ENCODE data around the gene INPP5E. TPM values are rescaled to one million over a fixed set of nuclear protein-coding genes. Genes with fewer than 3 reads are reported as not detected.

Gene INPP5E
- total and polyA plus RNA-seq, 10 of the 15 experiments (the other 5 are each of a cell fraction or from before 2014, with no cell fraction given): 0.24 to 16.0 (median 5.3) TPM

DNA sequence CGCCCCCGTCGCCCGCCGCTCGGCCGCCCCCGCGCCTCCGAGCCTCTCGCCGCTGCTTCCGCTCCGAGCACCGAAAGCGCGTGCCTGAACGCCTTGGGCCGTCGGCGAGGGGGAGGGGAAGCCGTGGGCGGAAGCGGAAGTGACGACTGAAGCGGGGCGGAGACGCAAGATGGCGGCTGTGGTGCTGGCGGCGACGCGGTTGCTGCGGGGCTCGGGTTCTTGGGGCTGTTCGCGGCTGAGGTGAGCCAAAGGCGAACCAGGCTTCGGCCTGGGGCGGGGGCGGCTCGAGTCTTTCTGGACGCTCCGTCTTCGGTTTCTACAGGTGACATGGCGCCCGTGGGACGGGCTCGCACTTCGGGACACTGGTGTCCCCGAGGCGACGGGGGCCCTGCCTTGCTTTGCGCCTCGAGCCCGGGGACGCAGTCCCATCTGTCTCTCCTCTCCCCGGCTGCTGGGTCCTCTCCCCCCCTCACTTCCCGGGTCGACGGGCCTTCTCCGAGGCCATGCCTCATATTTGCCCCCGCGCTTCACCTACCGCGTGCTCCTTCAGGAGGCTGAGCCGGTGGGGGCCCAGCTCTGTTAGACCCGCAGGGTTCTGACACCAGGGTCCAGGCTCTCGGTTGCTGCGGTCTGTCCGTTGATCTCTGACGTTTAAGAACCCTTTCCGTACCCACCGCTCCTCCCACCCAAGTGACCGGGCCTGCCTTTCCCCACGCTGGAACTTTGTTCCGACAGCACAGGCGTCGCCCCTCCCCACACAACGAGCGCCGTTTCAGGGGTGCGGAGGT lies 29.0 kb downstream of the INPP5E start, which contains the start of the genes ENTR1 and PMPCA (continued):
- TF ChIP-seq KLF5 (IDR thresholded peaks at IDR 0.05; ENCODE audit: partially characterized antibody) (no peak), CREB1 (IDR thresholded peaks at IDR 0.05; ENCODE audit: low read depth) (peak; percentile 95), ZNF24 (IDR thresholded peaks at IDR 0.05) (no peak), MEF2B (IDR thresholded peaks at IDR 0.05; ENCODE audit: partially characterized antibody, poor library complexity, severe bottlenecking) (no peak), SUZ12 (IDR thresholded peaks at IDR 0.05; ENCODE audit: unreplicated experiment) (no peak), SREBF1 (IDR thresholded peaks at IDR 0.05; ENCODE audit: low read length) (no peak), TCF7 (IDR thresholded peaks at IDR 0.05; ENCODE audit: borderline replicate concordance) (no peak), TBL1XR1 (IDR thresholded peaks at IDR 0.05; ENCODE audit: low read depth, low read length) (peak; percentile 57; the same call in 1 of the 2 replicates), EED (IDR thresholded peaks at IDR 0.05; ENCODE audit: low read depth) (no peak), CHD4 (IDR thresholded peaks at IDR 0.05) (no peak), NFYA (IDR thresholded peaks at IDR 0.05; ENCODE audit: borderline replicate concordance, low read depth, low read length) (no peak)
- TF ChIP-seq, protein P1, sequence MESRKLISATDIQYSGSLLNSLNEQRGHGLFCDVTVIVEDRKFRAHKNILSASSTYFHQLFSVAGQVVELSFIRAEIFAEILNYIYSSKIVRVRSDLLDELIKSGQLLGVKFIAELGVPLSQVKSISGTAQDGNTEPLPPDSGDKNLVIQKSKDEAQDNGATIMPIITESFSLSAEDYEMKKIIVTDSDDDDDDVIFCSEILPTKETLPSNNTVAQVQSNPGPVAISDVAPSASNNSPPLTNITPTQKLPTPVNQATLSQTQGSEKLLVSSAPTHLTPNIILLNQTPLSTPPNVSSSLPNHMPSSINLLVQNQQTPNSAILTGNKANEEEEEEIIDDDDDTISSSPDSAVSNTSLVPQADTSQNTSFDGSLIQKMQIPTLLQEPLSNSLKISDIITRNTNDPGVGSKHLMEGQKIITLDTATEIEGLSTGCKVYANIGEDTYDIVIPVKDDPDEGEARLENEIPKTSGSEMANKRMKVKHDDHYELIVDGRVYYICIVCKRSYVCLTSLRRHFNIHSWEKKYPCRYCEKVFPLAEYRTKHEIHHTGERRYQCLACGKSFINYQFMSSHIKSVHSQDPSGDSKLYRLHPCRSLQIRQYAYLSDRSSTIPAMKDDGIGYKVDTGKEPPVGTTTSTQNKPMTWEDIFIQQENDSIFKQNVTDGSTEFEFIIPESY (IDR thresholded peaks at IDR 0.05): no peak
- TF ChIP-seq, protein P2, sequence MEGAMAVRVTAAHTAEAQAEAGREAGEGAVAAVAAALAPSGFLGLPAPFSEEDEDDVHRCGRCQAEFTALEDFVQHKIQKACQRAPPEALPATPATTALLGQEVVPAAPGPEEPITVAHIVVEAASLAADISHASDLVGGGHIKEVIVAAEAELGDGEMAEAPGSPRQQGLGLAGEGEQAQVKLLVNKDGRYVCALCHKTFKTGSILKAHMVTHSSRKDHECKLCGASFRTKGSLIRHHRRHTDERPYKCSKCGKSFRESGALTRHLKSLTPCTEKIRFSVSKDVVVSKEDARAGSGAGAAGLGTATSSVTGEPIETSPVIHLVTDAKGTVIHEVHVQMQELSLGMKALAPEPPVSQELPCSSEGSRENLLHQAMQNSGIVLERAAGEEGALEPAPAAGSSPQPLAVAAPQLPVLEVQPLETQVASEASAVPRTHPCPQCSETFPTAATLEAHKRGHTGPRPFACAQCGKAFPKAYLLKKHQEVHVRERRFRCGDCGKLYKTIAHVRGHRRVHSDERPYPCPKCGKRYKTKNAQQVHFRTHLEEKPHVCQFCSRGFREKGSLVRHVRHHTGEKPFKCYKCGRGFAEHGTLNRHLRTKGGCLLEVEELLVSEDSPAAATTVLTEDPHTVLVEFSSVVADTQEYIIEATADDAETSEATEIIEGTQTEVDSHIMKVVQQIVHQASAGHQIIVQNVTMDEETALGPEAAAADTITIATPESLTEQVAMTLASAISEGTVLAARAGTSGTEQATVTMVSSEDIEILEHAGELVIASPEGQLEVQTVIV (IDR thresholded peaks at IDR 0.05; ENCODE audit: borderline replicate concordance, partially characterized antibody): peak; percentile 23
- TF ChIP-seq, protein P3, sequence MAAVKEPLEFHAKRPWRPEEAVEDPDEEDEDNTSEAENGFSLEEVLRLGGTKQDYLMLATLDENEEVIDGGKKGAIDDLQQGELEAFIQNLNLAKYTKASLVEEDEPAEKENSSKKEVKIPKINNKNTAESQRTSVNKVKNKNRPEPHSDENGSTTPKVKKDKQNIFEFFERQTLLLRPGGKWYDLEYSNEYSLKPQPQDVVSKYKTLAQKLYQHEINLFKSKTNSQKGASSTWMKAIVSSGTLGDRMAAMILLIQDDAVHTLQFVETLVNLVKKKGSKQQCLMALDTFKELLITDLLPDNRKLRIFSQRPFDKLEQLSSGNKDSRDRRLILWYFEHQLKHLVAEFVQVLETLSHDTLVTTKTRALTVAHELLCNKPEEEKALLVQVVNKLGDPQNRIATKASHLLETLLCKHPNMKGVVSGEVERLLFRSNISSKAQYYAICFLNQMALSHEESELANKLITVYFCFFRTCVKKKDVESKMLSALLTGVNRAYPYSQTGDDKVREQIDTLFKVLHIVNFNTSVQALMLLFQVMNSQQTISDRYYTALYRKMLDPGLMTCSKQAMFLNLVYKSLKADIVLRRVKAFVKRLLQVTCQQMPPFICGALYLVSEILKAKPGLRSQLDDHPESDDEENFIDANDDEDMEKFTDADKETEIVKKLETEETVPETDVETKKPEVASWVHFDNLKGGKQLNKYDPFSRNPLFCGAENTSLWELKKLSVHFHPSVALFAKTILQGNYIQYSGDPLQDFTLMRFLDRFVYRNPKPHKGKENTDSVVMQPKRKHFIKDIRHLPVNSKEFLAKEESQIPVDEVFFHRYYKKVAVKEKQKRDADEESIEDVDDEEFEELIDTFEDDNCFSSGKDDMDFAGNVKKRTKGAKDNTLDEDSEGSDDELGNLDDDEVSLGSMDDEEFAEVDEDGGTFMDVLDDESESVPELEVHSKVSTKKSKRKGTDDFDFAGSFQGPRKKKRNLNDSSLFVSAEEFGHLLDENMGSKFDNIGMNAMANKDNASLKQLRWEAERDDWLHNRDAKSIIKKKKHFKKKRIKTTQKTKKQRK (IDR thresholded peaks at IDR 0.05; ENCODE audit: low read depth, low read length): no peak; the same call in 1 of the 2 replicates
- TF ChIP-seq, protein P4, sequence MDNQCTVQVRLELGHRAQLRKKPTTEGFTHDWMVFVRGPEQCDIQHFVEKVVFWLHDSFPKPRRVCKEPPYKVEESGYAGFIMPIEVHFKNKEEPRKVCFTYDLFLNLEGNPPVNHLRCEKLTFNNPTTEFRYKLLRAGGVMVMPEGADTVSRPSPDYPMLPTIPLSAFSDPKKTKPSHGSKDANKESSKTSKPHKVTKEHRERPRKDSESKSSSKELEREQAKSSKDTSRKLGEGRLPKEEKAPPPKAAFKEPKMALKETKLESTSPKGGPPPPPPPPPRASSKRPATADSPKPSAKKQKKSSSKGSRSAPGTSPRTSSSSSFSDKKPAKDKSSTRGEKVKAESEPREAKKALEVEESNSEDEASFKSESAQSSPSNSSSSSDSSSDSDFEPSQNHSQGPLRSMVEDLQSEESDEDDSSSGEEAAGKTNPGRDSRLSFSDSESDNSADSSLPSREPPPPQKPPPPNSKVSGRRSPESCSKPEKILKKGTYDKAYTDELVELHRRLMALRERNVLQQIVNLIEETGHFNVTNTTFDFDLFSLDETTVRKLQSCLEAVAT (IDR thresholded peaks at IDR 0.05): no peak
- TF ChIP-seq, protein P5, sequence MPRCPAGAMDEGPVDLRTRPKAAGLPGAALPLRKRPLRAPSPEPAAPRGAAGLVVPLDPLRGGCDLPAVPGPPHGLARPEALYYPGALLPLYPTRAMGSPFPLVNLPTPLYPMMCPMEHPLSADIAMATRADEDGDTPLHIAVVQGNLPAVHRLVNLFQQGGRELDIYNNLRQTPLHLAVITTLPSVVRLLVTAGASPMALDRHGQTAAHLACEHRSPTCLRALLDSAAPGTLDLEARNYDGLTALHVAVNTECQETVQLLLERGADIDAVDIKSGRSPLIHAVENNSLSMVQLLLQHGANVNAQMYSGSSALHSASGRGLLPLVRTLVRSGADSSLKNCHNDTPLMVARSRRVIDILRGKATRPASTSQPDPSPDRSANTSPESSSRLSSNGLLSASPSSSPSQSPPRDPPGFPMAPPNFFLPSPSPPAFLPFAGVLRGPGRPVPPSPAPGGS (IDR thresholded peaks at IDR 0.05; ENCODE audit: borderline replicate concordance, insufficient read depth, low read depth, low read length, poor library complexity, severe bottlenecking): no peak
- TF ChIP-seq, protein P6, sequence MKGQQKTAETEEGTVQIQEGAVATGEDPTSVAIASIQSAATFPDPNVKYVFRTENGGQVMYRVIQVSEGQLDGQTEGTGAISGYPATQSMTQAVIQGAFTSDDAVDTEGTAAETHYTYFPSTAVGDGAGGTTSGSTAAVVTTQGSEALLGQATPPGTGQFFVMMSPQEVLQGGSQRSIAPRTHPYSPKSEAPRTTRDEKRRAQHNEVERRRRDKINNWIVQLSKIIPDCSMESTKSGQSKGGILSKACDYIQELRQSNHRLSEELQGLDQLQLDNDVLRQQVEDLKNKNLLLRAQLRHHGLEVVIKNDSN (IDR thresholded peaks at IDR 0.05; ENCODE audit: borderline replicate concordance, extremely low read length, insufficient read depth, low read depth, low read length): no peak

All from GM12878 (cell line).